ENCODE results near the gene MTA1. TPM values are rescaled to one million over a fixed set of nuclear protein-coding genes. Genes with fewer than 3 reads are reported as not detected.

MTA1 gene
- total RNA-seq, 2 experiments from 2014 or later = 103 to 217 TPM

DNA sequence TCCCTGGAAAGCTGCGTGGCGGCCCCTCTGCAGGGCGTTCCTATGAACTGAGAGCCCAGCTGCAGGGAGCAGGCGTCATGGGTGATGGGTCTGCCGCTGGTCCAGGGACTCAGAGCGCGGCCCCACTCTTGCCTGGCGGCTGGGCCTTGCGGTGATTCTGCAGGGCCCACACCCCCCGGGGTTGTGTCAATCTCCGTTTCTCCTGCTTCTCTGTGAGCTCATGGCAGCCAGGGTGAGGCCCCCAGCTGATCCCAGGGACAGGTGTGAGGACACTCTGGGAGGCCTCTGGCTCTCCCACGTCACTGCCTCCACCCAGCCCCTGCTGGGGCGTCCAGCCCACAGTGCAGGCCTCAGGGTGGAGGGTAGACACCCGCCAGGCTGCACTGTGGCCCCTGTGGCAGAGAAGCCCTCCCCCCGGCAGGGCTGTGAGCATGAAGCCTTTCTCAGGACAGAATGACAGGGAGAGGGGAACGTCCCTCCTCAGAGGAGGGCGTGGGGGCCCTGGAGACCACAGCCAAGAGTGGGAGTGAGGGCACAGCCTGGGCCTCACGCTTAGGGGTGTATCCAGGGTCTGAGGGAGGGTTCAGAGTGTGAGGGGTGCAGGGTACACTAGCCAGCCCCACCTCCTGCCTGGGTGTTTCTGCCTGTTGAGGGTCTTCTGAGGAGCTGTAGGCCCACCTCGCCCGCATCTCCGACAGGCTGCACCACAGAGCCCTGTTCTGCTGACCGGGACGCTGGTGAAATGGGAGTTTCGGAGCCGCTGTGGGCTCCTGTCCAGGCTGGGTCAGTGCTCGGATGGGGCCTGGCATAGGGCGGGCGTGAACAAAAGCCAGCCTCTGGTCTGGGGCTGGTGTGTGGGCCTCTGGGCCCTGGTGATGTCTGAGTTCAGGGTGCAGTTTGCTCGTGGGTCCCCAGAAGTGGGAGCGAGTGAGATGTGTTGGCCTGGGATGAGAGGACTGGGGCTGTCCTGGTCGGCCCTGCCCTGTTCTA lies 28.3 kb downstream of the MTA1 start:
- Histone ChIP-seq H3K79me2 (ENCODE audit: insufficient read depth, low read depth, low read length) (no peaks in the 10 kb centered on the region), H3K4me3 (ENCODE audit: low read depth, low read length, poor library complexity, severe bottlenecking) (no peak overlapping the region), H3K27ac (ENCODE audit: low read depth, low read length, poor library complexity, severe bottlenecking) (no peak overlapping the region), H3K4me2 (ENCODE audit: low read length) (no peak overlapping the region), H3K9me3 (ENCODE audit: low read length) (no peaks in the 10 kb centered on the region), H3K36me3 (ENCODE audit: insufficient read depth, low read length) (peaks cover 43% of the 10 kb centered on the region), H3K4me1 (ENCODE audit: insufficient read depth, low read length, poor library complexity, severe bottlenecking) (no peaks in the 10 kb centered on the region), H3K9me2 (ENCODE audit: insufficient read depth, low read length) (no peaks in the 10 kb centered on the region), H4K20me1 (ENCODE audit: insufficient read depth, low read length) (no peaks in the 10 kb centered on the region), H2AFZ (ENCODE audit: low read length) (no peak overlapping the region)
- ChIA-PET CTCF (ENCODE audit: unreplicated experiment) (no interaction called here), POLR2A (interaction anchor here (0.5 kb wide), 1 partner anchor 78 kb away, joined by 3 read pairs; no protein-coding TSS in a partner anchor)
- BruUV-seq (replicated peaks) = no TSS peak
- no peak for DNase-seq (ENCODE audit: low spot score)
- intact Hi-C loops (cut with micrococcal nuclease; ENCODE audit: unreplicated experiment) = no loop called here
- TF ChIP-seq, protein P1, sequence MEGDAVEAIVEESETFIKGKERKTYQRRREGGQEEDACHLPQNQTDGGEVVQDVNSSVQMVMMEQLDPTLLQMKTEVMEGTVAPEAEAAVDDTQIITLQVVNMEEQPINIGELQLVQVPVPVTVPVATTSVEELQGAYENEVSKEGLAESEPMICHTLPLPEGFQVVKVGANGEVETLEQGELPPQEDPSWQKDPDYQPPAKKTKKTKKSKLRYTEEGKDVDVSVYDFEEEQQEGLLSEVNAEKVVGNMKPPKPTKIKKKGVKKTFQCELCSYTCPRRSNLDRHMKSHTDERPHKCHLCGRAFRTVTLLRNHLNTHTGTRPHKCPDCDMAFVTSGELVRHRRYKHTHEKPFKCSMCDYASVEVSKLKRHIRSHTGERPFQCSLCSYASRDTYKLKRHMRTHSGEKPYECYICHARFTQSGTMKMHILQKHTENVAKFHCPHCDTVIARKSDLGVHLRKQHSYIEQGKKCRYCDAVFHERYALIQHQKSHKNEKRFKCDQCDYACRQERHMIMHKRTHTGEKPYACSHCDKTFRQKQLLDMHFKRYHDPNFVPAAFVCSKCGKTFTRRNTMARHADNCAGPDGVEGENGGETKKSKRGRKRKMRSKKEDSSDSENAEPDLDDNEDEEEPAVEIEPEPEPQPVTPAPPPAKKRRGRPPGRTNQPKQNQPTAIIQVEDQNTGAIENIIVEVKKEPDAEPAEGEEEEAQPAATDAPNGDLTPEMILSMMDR (conservative IDR thresholded peaks at IDR 0.05; ENCODE audit: low read length) = no peak
- TF ChIP-seq EZH2phosphoT487 (IDR thresholded peaks at IDR 0.05; ENCODE audit: borderline replicate concordance, low read depth, low read length) = no peak

DNA sequence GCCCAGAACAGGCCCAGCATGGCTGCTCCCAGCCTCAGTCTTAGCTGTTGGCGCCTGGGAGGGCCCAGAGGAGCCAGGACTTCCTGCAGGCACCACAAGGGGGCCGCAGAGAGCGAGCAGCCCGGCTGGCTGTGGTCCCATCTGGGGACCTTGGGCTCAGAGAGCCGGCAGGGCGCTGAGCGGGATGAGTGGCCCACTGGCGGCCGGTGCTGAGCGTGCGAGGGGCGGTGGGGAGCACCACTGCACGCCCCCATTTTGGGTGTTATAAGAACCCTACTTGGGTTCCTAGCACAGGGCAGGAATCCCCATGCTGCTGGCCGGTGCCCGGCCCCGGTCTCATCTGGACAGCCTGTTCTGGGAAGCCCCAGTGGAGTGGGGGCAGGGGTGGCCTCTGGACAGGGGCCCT lies 29.1 kb downstream of the MTA1 start:
- Histone ChIP-seq H4K20me1 (ENCODE audit: insufficient read depth, low read length) (no peaks in the 10 kb centered on the region), H3K4me2 (ENCODE audit: low read length) (no peak overlapping the region), H3K79me2 (ENCODE audit: insufficient read depth, low read depth, low read length) (no peaks in the 10 kb centered on the region), H3K9me2 (ENCODE audit: insufficient read depth, low read length) (no peaks in the 10 kb centered on the region), H3K4me3 (ENCODE audit: low read depth, low read length, poor library complexity, severe bottlenecking) (no peak overlapping the region), H3K9me3 (ENCODE audit: low read length) (no peaks in the 10 kb centered on the region), H3K4me1 (ENCODE audit: insufficient read depth, low read length, poor library complexity, severe bottlenecking) (no peaks in the 10 kb centered on the region), H3K36me3 (ENCODE audit: insufficient read depth, low read length) (peaks cover 43% of the 10 kb centered on the region), H2AFZ (ENCODE audit: low read length) (no peak overlapping the region), H3K27ac (ENCODE audit: low read depth, low read length, poor library complexity, severe bottlenecking) (no peak overlapping the region)
- TF ChIP-seq, protein P1 (conservative IDR thresholded peaks at IDR 0.05; ENCODE audit: low read length) = peak; percentile 81
- no peak for TF ChIP-seq EZH2phosphoT487 (IDR thresholded peaks at IDR 0.05; ENCODE audit: borderline replicate concordance, low read depth, low read length)
- BruUV-seq (replicated peaks) = no TSS peak
- DNase-seq (ENCODE audit: low spot score) = peak; percentile 62
- ChIA-PET POLR2A (no interaction called here), CTCF (ENCODE audit: unreplicated experiment) (no interaction called here)
- intact Hi-C loops (cut with micrococcal nuclease; ENCODE audit: unreplicated experiment) = no loop called here

Measured in OCI-LY7 (cell line).